Ramos (cell line): ENCODE data around the gene UNC5B.

Source experiments
- in situ Hi-C: fragments of 300-500 bp; cut with MboI; formaldehyde crosslinking; loops from one replicate; pipeline ENCODE4 v1.14.3; 2022; ENCODE audit warnings: low sequenced_read_pairs; ENCODE audit not compliant: unreplicated experiment

Gene UNC5B

GRCh38 chr10:71351087-71351486 lies 138.7 kb downstream of the UNC5B start:
- in situ Hi-C loops, result no loop called here

GRCh38 chr10:71351628-71352319 lies 139.4 kb downstream of the UNC5B start:
- in situ Hi-C loops, result no loop called here
